ENCODE results near the gene CLDN12. TPM values are rescaled to one million over a fixed set of nuclear protein-coding genes. Genes with fewer than 3 reads are reported as not detected.
A peak's percentile ranks its signal among the peaks of the same experiment; 100 is the strongest.

CLDN12 gene
- 5.7 TPM for polyA plus RNA-seq (2012; ENCODE audit: insufficient read depth, insufficient read length)

DNA sequence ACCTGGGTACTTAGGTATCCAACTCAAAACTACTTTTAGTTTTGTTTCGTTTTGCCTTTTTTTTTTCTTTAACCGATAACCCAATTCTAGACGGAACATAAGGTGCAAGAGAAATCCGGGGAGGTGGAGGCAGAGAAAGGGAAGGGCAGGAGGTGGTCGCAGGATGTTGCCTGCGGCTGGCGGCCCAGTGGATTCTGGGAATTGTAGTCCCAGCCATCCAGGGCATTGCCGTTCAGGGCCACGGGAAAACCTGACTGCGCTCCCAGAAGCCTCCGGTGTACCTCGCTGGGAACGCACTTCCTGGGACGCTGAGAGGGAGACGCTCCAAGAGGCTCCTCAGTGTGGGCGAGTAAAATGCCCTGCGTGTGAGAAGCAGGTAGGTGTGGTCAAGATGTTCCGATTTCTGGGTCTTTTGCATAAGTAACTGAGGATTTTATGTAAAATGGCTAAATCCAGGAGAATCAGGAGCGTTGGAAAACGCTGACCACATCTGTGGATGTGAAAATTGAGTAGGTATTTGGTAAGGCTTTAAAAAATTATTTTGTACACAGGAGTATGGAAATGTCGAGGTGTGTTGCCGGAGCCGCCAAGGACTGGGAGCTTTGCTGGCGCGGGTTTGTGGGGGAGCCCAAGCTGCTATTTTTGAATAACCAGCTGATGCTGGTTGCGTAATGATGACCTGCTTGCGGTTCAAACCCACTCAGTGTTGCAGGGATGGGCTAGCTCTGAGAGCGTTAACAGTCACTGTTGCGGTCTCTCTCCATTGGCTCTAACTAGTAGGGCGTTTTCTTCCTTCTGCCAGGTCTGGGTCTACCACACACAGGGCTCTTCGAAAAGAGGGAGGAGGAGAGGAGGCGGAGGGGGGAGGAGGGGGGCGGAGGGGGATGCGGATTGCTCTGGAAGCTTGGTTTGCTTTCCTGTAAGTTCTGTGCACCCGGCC is at the start of gene CLDN12:
CLDN12 (plus strand) TSS at position 288 of the 940 bp plus-strand sequence. CDS start 9,216 bp downstream, outside the sequence.
- DNase-seq (ENCODE audit: low read depth, low spot score) = peak; percentile 90
- H3K4me3 ChIP-seq (ENCODE audit: low read length) = peak within 1 kb of the TSS; percentile 64

DNA sequence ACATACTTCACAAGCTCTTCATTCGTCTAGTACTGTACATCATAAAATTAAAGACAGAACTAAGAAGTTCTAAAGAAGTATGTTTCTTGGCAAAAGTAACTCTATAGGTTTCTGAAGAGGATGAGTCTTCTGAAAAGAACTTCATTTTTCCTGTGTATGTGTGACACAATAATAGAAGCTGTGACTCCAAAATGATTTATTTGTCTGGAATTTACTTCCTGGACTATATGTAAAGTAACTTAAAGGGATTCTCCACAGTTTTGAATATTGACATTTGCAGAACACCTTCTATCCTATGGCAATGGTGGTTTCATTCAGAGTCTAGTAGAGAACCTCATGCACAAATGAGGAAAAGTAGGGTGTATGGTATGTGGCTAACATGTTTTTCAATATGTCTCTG is 19.8 kb upstream of the CLDN12 start:
- DNase-seq (ENCODE audit: low read depth, low spot score) = no peak
- H3K4me3 ChIP-seq (ENCODE audit: low read length) = no peak overlapping the region

DNA sequence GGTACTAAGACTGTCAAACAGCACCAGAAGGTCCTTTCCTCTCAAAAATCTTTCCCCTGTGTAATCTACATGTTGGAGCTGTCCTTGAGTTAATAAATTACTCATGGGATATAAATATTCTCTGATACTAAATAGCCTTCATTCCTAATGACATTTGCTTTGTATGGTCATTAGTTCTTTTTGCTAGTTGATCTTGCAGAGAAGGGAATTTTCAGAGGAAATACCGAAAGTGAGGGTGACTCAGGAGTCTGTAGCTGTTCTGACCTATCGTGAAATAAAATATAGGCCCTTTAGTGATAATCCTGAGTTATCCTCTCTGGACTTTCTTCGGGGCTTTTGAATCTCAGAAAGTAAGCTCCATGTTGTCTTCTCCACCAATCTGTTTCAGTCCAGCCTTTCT is 19.4 kb upstream of the CLDN12 start:
- DNase-seq (ENCODE audit: low read depth, low spot score) = no peak
- no peak overlapping the region for H3K4me3 ChIP-seq (ENCODE audit: low read length)

DNA sequence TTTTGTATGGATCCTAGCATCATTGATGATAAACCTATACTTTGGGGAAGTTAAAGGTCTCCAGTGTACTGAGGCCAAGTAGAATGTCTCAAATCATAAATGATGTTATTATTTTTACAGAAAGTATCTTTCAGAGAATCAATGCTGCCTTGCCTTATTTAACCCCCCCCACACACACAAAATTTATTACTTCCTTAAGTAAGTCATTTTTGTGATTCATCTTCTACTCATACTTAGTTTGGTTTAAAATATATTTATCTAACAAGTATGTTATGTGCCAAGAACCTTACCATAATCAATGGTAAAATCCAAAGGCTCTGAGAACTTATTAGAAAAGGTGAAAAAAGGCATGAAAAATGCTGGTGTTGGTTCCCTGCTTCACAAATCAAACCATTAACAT is 18.8 kb upstream of the CLDN12 start:
- no peak overlapping the region for H3K4me3 ChIP-seq (ENCODE audit: low read length)
- no peak for DNase-seq (ENCODE audit: low read depth, low spot score)

DNA sequence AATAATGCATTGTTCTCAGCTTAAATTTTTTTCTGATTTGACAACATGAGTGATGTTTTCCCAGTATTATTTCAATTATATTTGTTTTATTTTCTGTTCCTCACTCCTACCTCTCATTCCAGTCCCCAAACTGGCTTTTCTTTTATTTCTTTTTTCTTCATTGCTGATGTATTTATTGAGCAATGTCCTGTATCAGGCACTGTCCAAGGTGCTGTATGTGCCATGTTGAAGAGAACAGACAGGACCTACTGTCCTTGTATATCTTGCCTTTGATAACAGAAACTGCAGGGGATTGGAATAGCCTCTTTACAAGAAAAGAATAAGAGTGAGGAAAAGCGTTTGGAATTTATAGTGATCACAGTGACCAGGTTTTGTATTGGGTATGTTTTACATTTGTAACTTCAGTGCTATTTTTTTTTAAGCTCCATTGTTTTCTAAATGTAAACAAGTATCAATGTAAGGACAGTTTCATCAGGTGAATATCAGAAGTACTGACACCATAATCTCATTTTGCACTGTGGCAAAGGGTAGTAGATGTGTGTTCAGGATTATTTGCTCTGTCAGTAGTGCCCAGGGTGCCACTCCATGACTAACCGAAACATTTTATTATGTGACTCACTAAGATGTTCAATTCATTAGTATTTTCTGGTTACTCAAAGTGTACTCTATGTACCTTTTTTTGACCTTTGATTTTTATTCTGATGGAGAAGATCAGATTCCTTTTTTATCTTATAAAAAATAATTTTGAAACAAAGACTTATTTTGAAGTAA is 15.6 kb upstream of the CLDN12 start:
- no peak for DNase-seq (ENCODE audit: low read depth, low spot score)
- no peak overlapping the region for H3K4me3 ChIP-seq (ENCODE audit: low read length)

DNA sequence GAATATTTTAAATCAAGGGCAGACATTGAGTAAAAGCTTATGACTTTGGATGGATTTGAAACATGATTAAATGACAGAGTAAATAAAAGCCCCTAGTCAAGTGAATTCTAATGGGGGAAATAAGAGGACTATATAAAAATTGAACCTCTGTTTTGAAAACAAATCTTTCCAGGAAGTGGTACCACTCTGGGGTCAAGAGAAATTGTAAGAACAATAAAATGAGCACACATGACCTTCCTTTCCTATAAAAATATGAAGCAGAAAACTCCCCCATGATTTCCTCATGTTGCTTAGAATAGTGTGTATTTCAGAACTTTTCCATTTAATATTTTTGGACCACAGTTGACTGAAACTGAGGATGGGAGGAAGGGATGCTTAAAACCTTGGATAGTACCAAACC is 12.3 kb upstream of the CLDN12 start:
- no peak overlapping the region for H3K4me3 ChIP-seq (ENCODE audit: low read length)
- no peak for DNase-seq (ENCODE audit: low read depth, low spot score)

DNA sequence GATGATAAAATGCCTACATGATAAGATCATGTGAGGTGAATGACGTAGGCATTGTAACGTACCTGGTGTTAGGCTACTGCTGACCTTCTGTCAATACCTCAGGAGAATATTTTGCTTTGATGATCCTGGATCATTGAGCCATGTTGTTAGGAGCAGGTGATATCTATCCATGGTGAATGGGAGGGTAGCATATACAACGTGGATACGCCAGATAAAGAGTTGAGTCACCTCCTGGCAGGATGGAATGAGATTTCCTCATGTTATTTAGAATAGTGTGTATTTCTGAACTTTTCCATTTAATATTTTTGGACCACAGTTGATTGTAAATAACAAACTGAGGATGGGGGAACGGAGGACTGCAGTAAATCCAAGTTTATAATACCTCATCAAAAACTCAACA is 11.8 kb upstream of the CLDN12 start:
- no peak for DNase-seq (ENCODE audit: low read depth, low spot score)
- no peak overlapping the region for H3K4me3 ChIP-seq (ENCODE audit: low read length)

DNA sequence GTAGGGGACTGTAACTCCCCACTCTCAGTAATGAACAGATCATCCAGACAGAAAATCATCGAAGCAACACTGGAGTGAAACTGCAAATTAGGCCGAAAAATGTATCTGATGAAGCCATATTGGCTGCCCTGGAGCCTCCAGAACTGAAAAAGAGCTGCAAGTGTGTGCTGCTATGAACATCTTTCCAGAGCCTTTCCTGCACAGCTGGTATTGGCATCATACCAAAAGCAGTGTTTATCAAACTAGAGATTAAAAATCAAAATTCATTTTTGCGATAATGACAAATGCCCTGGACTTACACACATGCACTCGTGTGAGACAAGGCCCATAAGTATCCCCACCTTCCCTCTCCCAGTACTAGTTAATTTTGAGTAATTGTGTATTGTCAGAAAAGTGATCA is 6.8 kb upstream of the CLDN12 start:
- no peak for DNase-seq (ENCODE audit: low read depth, low spot score)
- H3K4me3 ChIP-seq (ENCODE audit: low read length) = no peak overlapping the region

DNA sequence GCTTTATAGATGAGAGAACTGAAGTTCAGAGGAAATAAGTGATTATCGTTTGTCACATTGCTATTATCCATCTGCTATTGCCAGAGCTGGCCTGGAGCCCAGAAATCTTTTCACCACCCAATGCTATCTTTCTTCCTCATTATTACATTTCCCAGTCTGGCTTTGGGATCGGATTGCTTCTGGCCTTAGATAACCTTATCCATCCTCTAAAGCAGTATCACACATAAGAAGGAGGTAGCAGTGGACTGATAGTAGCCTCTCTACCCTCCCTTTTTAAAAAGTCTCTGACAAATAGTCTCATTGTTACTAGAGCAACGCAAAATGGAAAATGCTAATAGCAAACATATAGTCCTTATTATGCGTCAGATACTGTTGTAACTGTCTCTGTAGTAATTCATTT is 1.3 kb upstream of the CLDN12 start:
- H3K4me3 ChIP-seq (ENCODE audit: low read length) = no peak overlapping the region
- no peak for DNase-seq (ENCODE audit: low read depth, low spot score)

DNA sequence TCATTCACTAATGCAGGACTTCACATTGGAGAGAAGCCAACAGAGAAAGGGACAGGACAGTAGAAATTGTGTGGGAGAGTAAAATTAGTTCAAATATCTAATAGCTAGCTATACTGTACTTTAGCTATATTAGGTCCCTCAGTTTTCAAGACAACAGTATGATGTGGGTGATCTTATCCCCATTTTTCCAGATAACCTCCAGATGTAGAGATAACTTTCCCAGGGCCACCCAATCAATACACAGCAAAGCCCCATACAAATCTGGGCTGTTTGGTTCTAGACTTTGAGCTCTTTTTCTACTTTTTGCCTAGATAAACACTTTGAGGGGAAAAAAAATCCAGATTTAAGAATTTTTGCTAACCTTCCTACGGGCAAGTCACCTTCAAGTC is 482 bp upstream of the CLDN12 start:
- peak overlapping the region; percentile 64 for H3K4me3 ChIP-seq (ENCODE audit: low read length)
- DNase-seq (ENCODE audit: low read depth, low spot score) = no peak

DNA sequence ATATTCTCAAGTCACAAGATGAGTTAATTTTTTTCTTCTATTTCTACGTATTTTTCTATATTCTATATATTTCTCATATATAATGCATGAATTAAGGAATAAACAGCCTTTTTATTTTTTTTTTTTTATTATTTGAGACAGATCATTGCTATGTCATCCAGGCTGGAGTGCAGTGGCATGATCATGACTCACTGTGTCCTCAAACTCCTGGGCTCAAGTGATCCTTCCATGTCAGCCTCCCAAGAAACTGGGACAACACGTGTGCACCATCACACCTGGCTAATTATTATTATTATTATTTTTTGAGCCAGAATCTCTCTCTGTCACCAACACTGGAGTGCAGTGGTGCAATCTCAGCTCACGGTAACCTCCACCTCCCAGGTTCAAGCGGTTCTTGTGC is 1.5 kb downstream of the CLDN12 start:
- no peak for DNase-seq (ENCODE audit: low read depth, low spot score)
- no peak overlapping the region for H3K4me3 ChIP-seq (ENCODE audit: low read length)

DNA sequence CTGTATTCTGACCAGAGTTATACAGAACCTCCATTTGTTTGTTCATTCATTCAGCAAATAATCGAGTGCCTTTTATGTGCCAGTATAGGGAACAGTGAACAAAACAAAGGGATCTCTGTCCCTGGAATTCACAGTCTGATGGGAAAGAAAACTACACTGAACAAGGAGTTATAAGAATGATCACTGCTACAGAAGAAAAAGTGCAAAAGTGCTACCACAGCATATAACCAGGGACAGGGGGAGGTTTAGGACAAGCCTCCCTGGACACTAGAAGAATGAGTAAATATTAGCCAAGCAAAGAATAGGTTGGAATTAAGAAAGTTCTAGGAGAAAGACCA is 4.2 kb downstream of the CLDN12 start:
- H3K4me3 ChIP-seq (ENCODE audit: low read length) = no peak overlapping the region
- DNase-seq (ENCODE audit: low read depth, low spot score) = no peak

DNA sequence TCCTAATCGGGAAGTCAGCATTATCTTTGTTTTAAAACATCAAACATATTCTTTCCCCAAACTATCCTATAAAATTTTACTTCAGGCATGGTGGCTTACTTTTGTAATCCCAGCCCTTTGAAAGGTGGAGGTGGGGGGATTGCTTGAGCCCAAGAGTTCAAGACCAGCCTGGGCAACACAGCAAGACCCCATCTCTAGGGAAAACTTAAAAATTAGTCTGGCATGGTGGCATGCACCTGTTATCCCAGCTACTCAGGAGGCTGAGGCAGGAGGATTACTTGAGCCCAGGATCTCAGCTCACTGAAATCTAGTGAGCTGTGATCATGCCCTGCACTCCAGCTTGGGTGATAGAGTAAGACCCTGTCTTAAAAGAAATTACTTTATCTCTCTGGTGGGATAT is 4.9 kb downstream of the CLDN12 start:
- no peak for DNase-seq (ENCODE audit: low read depth, low spot score)
- H3K4me3 ChIP-seq (ENCODE audit: low read length) = no peak overlapping the region

DNA sequence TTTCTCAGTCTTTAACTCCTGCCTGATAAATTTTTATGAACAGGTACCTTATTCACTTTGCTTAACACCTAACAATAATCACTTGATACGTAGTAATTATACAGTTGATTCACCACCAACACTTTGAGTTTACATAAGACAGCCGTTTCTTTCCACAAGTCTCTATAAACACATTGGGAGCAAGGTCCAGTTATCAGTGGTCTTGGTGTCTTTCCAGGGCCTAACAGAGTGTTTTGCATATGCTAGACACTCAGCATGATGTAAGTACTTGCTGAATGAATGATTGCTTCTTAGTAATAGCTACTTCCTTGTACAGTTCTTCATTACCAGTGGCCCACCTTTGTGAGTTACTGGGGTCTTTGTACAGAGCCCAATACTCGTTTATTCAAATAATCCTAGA is 6.4 kb downstream of the CLDN12 start:
- no peak for DNase-seq (ENCODE audit: low read depth, low spot score)
- no peak overlapping the region for H3K4me3 ChIP-seq (ENCODE audit: low read length)

DNA sequence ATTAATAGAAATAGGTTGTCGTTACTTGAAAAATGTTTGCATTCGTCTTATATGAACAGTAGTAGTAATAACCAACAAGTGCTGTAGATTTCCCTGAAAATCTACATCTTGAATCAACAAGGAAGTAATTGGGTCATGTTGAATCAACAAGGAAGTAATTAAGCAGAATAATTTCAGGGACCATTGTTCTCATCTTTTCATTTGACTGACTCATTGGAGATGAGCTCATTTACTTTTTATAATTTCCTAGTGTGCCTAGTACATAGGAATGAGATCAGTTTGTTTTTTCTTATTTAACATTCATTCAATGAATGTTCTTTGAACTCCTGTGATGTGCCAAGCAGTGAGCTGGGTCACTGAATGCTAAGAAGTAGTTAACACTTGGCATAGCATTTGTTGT is 8.2 kb downstream of the CLDN12 start:
- no peak for DNase-seq (ENCODE audit: low read depth, low spot score)

DNA sequence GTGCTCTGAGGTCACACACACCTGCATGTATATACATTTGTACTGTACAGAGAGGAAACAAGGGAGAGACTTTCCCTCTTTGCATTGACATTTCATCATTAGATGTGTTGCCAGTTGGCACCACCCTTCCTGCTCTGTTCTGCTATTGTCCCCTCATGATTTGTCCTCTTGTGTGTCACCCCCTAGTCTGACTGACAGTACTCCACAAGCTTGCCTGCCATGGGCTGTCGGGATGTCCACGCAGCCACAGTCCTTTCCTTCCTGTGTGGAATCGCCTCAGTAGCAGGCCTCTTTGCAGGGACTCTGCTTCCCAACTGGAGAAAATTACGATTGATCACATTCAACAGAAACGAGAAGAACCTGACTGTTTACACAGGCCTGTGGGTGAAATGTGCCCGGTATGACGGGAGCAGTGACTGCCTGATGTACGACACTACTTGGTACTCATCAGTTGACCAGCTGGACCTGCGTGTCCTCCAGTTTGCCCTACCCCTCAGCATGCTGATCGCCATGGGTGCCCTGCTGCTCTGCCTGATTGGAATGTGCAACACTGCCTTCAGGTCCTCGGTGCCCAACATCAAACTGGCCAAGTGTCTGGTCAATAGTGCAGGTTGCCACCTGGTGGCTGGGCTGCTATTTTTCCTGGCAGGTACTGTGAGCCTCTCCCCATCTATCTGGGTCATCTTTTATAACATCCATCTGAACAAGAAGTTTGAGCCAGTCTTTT is 9.4 kb downstream of the CLDN12 start:
- no peak overlapping the region for H3K4me3 ChIP-seq (ENCODE audit: low read length)
- DNase-seq (ENCODE audit: low read depth, low spot score) = no peak

More for the DNA sequence above, 8.2 kb downstream of the CLDN12 start:
- H3K4me3 ChIP-seq (ENCODE audit: low read length) = no peak overlapping the region

DNA sequence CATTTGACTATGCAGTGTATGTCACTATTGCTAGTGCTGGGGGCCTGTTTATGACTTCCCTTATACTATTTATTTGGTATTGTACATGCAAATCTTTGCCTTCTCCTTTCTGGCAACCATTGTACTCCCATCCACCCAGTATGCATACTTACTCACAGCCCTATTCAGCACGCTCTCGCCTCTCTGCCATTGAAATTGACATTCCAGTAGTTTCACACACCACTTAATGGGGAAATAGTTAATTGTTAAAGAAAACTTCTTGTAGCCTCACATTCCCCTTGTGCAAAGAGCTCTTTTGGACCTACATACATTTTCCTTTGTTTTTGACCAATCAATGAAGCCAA is 9.9 kb downstream of the CLDN12 start:
- no peak for DNase-seq (ENCODE audit: low read depth, low spot score)
- no peak overlapping the region for H3K4me3 ChIP-seq (ENCODE audit: low read length)

DNA sequence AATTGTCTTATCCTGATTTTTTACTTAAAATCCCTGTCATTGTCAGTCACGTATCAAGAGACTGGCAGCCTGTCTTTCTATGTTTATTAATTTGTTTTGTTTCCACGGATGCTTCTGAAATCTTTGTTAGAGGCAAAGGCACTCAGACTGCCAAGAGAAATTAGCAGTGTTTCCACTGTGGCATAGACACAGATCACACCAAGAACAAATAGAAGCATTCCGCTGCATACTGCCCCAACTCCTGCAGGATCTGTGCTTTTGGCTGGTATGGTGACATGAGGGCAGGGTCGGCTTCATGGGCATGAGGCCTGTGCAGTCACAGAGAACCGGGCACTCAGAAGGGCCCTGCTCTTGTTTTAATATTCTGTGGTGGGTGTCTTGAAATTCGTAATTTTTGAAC is 18.4 kb downstream of the CLDN12 start:
- H3K4me3 ChIP-seq (ENCODE audit: low read length) = no peak overlapping the region

DNA sequence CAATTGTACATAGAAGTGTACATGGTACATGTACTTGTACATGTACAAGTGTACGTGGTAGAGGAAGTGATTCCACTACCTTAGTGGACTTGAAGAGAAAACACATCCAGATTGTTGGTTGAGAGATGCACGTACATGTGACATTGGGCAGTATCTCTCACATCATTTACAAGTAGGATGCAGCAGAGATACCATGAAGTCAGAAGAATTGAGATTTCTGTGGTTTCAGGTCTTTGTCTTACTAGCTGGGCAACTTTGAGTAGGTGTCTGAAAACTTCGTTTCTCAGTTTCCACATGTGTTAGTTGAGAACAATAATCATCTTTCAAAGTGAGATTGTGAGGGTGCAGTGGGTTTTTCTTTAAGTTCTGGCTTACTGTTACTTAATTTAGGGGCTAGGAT is 21.5 kb downstream of the CLDN12 start:
- H3K4me3 ChIP-seq (ENCODE audit: low read length) = no peak overlapping the region
- DNase-seq (ENCODE audit: low read depth, low spot score) = no peak

More for the DNA sequence above, 18.4 kb downstream of the CLDN12 start:
- DNase-seq (ENCODE audit: low read depth, low spot score) = no peak

DNA sequence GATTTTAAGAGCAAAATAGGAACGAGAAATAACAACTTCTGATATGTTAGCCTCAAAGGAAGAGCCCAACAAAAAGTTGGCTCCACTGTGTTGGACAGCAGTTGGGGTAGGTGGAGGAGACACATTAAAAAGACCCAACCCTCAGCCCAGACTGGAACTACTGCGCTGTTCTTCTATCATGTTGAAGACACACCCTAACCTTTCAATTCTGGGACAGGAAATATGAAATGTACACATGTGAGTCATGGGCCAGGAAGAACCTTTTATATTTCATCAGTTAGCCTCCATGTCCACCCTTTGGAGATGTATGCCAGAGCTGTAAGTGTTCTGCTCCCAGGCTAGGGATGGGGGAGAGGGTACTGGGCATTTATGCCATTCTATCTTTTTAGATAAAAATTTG is 22.1 kb downstream of the CLDN12 start:
- DNase-seq (ENCODE audit: low read depth, low spot score) = no peak
- H3K4me3 ChIP-seq (ENCODE audit: low read length) = no peak overlapping the region
